Smooth muscle cell (in vitro differentiated cells): ENCODE data around the gene PRKAG3. TPM values are rescaled to one million over a fixed set of nuclear protein-coding genes. Genes with fewer than 3 reads are reported as not detected.

ENCODE experiments used
- DNase-seq: peaks from one replicate; lab custom pipeline; 2025; ENCODE audit not compliant: unreplicated experiment; lab: John Stamatoyannopoulos, UW
- H2AFZ ChIP-seq: fragments of 200-600 bp; sonication (generic); 2 replicates; pipeline ENCODE4 v1.6.0; 2016; ENCODE audit warnings: antibody characterized with exemption, low read depth, mild to moderate bottlenecking
- H3F3A ChIP-seq: fragments of 200-600 bp; sonication (generic); 2 replicates; pipeline ENCODE4 v1.6.0; 2017; ENCODE audit warnings: antibody characterized with exemption, low read depth
- H3K27ac ChIP-seq: fragments of 200-600 bp; sonication (generic); 2 replicates; pipeline ENCODE4 v1.5.1; 2016; ENCODE audit warnings: low read depth, mild to moderate bottlenecking
- H3K27me3 ChIP-seq: fragments of 200-600 bp; sonication (generic); 2 replicates; pipeline ENCODE4 v1.6.1; 2016; ENCODE audit warnings: low read depth, mild to moderate bottlenecking
- H3K36me3 ChIP-seq: fragments of 200-600 bp; sonication (generic); 2 replicates; pipeline ENCODE4 v1.5.1; 2016; ENCODE audit warnings: low read depth
- H3K4me1 ChIP-seq: fragments of 200-600 bp; sonication (generic); 2 replicates; pipeline ENCODE4 v1.5.1; 2016; ENCODE audit warnings: low read depth
- H3K4me2 ChIP-seq: fragments of 200-600 bp; sonication (generic); 2 replicates; pipeline ENCODE4 v1.6.0; 2016; ENCODE audit warnings: mild to moderate bottlenecking
- H3K4me3 ChIP-seq: fragments of 200-600 bp; sonication (generic); 2 replicates; pipeline ENCODE4 v1.5.1; 2016; ENCODE audit warnings: mild to moderate bottlenecking
- H3K79me2 ChIP-seq: fragments of 200-600 bp; sonication (generic); 2 replicates; pipeline ENCODE4 v1.6.0; 2016; ENCODE audit warnings: low read depth, mild to moderate bottlenecking
- H3K9ac ChIP-seq: fragments of 200-600 bp; sonication (generic); 2 replicates; pipeline ENCODE4 v1.6.0; 2016; ENCODE audit warnings: low read depth
- H3K9me3 ChIP-seq: fragments of 200-600 bp; sonication (generic); replicated peaks from 2 replicates; pipeline ENCODE4 v1.5.1; 2016; ENCODE audit warnings: low read depth
- H4K20me1 ChIP-seq: fragments of 200-600 bp; sonication (generic); 2 replicates; pipeline ENCODE4 v1.6.0; 2016; ENCODE audit warnings: low read depth
- WGBS: methylation state at CpG from one replicate; pipeline ENCODE4 v1.1.7; 2016; ENCODE audit warnings: low lambda C conversion rate; 5-methylcytosine and 5-hydroxymethylcytosine counted together
- polyA plus RNA-seq: library from polyadenylated mRNA; unstranded; fragments of >200 nt; fragmentation: Nextera tagmentation; extraction: Ambion mirVana; gene quantifications from 2 replicates; pipeline ENCODE4 v1.2.1, GENCODE V29; 2016
- total RNA-seq: library from RNA; depleted of rRNA; stranded (reverse); fragments of >200 nt; gene quantifications from 2 replicates; pipeline ENCODE4 v1.2.3, GENCODE V29; 2014
- TF ChIP-seq, protein P1 (sequence below): fragments of 200-600 bp; sonication (generic); IDR thresholded peaks from 2 replicates; pipeline ENCODE4 v1.5.1; 2017; ENCODE audit warnings: borderline replicate concordance, mild to moderate bottlenecking, antibody characterized with exemption; ENCODE audit not compliant: insufficient read depth, poor library complexity, severe bottlenecking

PRKAG3 gene
- total and polyA plus RNA-seq, 2 experiments from 2014 or later = not detected

DNA sequence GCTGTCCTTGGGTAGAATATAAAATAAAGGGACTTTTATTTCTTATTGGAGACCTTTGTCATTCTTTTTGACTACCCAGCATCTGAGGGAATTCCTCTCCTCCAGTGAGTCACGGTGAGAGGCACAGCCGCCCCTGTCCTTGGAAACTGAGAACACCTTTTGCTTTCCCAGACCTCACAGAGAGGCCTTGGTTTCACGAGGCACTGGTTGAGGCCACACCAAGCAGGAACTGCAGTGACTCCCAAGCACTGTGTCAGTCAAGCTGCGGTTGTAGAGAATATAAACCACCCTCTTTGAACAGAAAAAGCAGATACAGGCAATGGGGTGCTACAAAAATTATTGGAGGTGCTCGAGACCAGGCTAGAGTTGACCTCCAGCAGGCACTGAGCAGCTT lies 16.4 kb downstream of the PRKAG3 start:
- no peaks in the 10 kb centered on the region for H3K9me3 ChIP-seq
- no peak overlapping the region for H3K27ac ChIP-seq
- no peak overlapping the region for H3K9ac ChIP-seq
- no peak overlapping the region for H3K4me3 ChIP-seq
- no peaks in the 10 kb centered on the region for H3K36me3 ChIP-seq
- no peak for DNase-seq
- no peak overlapping the region for H3K4me2 ChIP-seq
- H3K79me2 ChIP-seq = no peaks in the 10 kb centered on the region
- H4K20me1 ChIP-seq = no peaks in the 10 kb centered on the region
- no peak overlapping the region for H2AFZ ChIP-seq
- H3F3A ChIP-seq = no peaks in the 10 kb centered on the region
- no peaks in the 10 kb centered on the region for H3K4me1 ChIP-seq
- WGBS = 94% methylated on average over 5 of the region's 5 CpGs
- TF ChIP-seq, protein P1, sequence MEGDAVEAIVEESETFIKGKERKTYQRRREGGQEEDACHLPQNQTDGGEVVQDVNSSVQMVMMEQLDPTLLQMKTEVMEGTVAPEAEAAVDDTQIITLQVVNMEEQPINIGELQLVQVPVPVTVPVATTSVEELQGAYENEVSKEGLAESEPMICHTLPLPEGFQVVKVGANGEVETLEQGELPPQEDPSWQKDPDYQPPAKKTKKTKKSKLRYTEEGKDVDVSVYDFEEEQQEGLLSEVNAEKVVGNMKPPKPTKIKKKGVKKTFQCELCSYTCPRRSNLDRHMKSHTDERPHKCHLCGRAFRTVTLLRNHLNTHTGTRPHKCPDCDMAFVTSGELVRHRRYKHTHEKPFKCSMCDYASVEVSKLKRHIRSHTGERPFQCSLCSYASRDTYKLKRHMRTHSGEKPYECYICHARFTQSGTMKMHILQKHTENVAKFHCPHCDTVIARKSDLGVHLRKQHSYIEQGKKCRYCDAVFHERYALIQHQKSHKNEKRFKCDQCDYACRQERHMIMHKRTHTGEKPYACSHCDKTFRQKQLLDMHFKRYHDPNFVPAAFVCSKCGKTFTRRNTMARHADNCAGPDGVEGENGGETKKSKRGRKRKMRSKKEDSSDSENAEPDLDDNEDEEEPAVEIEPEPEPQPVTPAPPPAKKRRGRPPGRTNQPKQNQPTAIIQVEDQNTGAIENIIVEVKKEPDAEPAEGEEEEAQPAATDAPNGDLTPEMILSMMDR = no peak
- H3K27me3 ChIP-seq = no peaks in the 10 kb centered on the region

DNA sequence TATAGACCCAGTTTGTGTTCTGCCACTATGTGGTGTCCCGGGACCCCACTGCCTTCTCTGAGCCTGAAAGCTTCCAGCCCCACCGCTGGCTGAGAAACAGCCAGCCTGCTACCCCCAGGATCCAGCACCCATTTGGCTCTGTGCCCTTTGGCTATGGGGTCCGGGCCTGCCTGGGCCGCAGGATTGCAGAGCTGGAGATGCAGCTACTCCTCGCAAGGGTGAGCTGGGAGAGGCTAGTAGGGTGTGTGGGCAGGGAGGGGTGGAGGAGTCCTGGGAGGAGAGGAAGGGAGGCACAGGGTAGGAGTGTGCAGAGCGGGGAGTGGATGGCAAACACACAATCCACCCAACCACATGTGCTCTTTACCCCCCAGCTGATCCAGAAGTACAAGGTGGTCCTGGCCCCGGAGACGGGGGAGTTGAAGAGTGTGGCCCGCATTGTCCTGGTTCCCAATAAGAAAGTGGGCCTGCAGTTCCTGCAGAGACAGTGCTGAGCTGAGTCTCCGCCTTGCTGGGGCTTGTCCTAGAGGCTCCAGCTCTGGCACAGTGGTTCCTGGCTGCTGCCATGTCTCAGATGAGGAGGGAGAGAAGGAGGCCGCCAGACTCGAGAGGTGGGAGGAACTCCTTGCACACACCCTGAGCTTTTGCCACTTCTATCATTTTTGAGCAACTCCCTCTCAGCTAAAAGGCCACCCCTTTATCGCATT lies 16.9 kb downstream of the PRKAG3 start:
- H3K4me3 ChIP-seq = no peak overlapping the region

DNA sequence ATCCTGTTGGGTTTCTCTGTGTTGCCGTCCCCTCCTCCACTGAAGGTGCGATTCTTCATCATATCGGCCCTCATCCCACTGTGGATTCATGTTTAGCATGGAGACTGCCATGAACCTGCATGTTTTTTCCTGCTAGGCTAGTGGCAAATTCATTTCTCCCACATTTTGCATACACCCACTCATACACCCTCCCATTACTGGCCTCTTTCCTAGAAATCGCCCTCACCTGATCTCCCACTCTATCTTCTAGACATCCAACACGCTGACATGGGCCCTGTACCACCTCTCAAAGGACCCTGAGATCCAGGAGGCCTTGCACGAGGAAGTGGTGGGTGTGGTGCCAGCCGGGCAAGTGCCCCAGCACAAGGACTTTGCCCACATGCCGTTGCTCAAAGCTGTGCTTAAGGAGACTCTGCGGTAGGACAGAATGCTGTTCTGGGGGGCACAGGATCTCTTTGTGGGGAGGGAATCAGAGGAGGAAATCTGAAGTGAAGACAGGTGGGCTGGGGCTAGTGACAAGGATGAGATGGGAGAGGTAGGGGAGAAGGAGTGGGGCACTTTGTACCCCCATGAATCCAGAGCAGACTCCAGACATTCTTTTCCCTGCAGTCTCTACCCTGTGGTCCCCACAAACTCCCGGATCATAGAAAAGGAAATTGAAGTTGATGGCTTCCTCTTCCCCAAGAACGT lies 17.7 kb downstream of the PRKAG3 start:
- no peaks in the 10 kb centered on the region for H3F3A ChIP-seq
- H3K4me1 ChIP-seq = no peaks in the 10 kb centered on the region
- no peak overlapping the region for H3K9ac ChIP-seq
- H3K4me3 ChIP-seq = no peak overlapping the region
- 92% methylated on average over 11 of the region's 11 CpGs for WGBS
- H3K9me3 ChIP-seq = no peaks in the 10 kb centered on the region
- TF ChIP-seq, protein P1 = no peak
- H2AFZ ChIP-seq = no peak overlapping the region
- no peak for DNase-seq
- no peak overlapping the region for H3K4me2 ChIP-seq
- no peak overlapping the region for H3K27ac ChIP-seq
- H3K36me3 ChIP-seq = no peaks in the 10 kb centered on the region
- H3K79me2 ChIP-seq = no peaks in the 10 kb centered on the region
- no peaks in the 10 kb centered on the region for H3K27me3 ChIP-seq
- no peaks in the 10 kb centered on the region for H4K20me1 ChIP-seq

More for the DNA sequence above, 16.9 kb downstream of the PRKAG3 start:
- Histone ChIP-seq H3K9ac (no peak overlapping the region), H3K36me3 (no peaks in the 10 kb centered on the region), H3K4me1 (no peaks in the 10 kb centered on the region), H3K27ac (no peak overlapping the region), H3K9me3 (no peaks in the 10 kb centered on the region), H3F3A (no peaks in the 10 kb centered on the region), H3K27me3 (no peaks in the 10 kb centered on the region), H3K79me2 (no peaks in the 10 kb centered on the region), H4K20me1 (no peaks in the 10 kb centered on the region), H3K4me2 (no peak overlapping the region), H2AFZ (no peak overlapping the region)
- TF ChIP-seq, protein P1 = no peak
- WGBS = 96% methylated on average over 13 of the region's 13 CpGs
- no peak for DNase-seq
